Esophagus muscularis mucosa (tissue), 4 donors: ENCODE data around the gene ETV4. TPM values are rescaled to one million over a fixed set of nuclear protein-coding genes. Genes with fewer than 3 reads are reported as not detected.

Source experiments
- DNase-seq: peaks from one replicate; pipeline ENCODE4 v3.0.0-alpha.2; 2017; ENCODE audit errors: extremely low spot score
- H3K27ac ChIP-seq, 4 donors: fragments of 200-600 bp; sonication (generic); replicated peaks in 1 of 4; 1 replicate in 3 of 4; 2 replicates in 1 of 4; pipeline ENCODE4 v1.5.1; 2016 to 2019; ENCODE audit warnings: mild to moderate bottlenecking in 1 of 4
- H3K27me3 ChIP-seq, 4 donors: fragments of 200-600 bp; sonication (generic); one replicate each; pipeline versions ENCODE4 v1.5.1 to v1.6.0; 2016 to 2019
- H3K36me3 ChIP-seq, 4 donors: fragments of 200-600 bp; sonication (generic); one replicate each; pipeline ENCODE4 v1.5.1; 2016 to 2019
- H3K4me1 ChIP-seq, 4 donors: fragments of 200-600 bp; sonication (generic); one replicate each; pipeline ENCODE4 v1.5.1; 2016 to 2019
- H3K4me3 ChIP-seq, 4 donors: fragments of 200-600 bp; sonication (generic); 1 replicate in 2 of 4; 2 replicates in 2 of 4; pipeline ENCODE4 v1.5.1; 2016 to 2019; ENCODE audit warnings: mild to moderate bottlenecking in 4 of 4, moderate library complexity in 1 of 4
- H3K9me3 ChIP-seq, 4 donors: fragments of 200-600 bp; sonication (generic); 1 replicate in 3 of 4; 2 replicates in 1 of 4; pipeline ENCODE4 v1.5.1; 2016 to 2019
- CTCF ChIP-seq, 3 experiments: fragments of 200-600 bp in 2 of 3; fragments of 450-650 bp in 1 of 3; sonication (generic) in 2 of 3; IDR thresholded peaks; one replicate each; pipeline ENCODE4 v1.5.1; 2017 to 2019; ENCODE audit warnings: antibody characterized with exemption in 3 of 3, mild to moderate bottlenecking in 2 of 3, moderate library complexity in 1 of 3
- EP300 ChIP-seq: sonication (generic); formaldehyde crosslinking; IDR thresholded peaks from one replicate; pipeline ENCODE4 v1.6.1; 2017; ENCODE audit warnings: antibody characterized with exemption
- POLR2A ChIP-seq: fragments of 450-650 bp; IDR thresholded peaks from one replicate; pipeline ENCODE4 v1.6.1; 2017; ENCODE audit warnings: antibody characterized with exemption, moderate library complexity, mild to moderate bottlenecking, low read depth
- POLR2AphosphoS5 ChIP-seq, 2 donors: sonication (generic); formaldehyde crosslinking; IDR thresholded peaks; one replicate each; pipeline ENCODE4 v1.6.1; 2017; ENCODE audit warnings: antibody characterized with exemption in 2 of 2
- WGBS: methylation state at CpG from one replicate; pipeline ENCODE4 v1.1.5; 2018; 5-methylcytosine and 5-hydroxymethylcytosine counted together
- intact Hi-C: fragments of 100-400 bp; cut with DNase I; formaldehyde crosslinking; loops from one replicate; pipeline ENCODE4 v1.15.1; 2023
- total RNA-seq, 4 donors: library from RNA; depleted of rRNA; stranded (reverse); fragments of >200 nt; gene quantifications; one replicate each; pipeline versions ENCODE4 v1.1.0 to v1.2.1, GENCODE V29; 2016

ETV4 gene
- total RNA-seq, 4 donors from 2014 or later: 0.19 to 1.3 (median 0.83) TPM; not detected in 1

GRCh38 chr17:43490621-43491020, 55.5 kb downstream of the ETV4 start:
- Histone ChIP-seq H3K27ac (no peak overlapping the region), H3K36me3 (peaks cover 49 to 64% (median 57%) of the 10 kb centered on the region in 4 donors), H3K9me3 (no peaks in the 10 kb centered on the region), H3K27me3 (no peaks in the 10 kb centered on the region), H3K4me3 (no peak overlapping the region), H3K4me1 (peaks cover 12 to 25% (median 19%) of the 10 kb centered on the region in 4 donors)
- intact Hi-C loops: no loop called here
- DNase-seq: no peak
- no peak for TF ChIP-seq POLR2AphosphoS5 (IDR thresholded peaks at IDR 0.05)
- TF ChIP-seq POLR2A: no peak
- no peak for TF ChIP-seq EP300
- no peak for TF ChIP-seq CTCF (IDR thresholded peaks at IDR 0.05)
- 84% methylated on average over 5 of the region's 5 CpGs for WGBS

DNA sequence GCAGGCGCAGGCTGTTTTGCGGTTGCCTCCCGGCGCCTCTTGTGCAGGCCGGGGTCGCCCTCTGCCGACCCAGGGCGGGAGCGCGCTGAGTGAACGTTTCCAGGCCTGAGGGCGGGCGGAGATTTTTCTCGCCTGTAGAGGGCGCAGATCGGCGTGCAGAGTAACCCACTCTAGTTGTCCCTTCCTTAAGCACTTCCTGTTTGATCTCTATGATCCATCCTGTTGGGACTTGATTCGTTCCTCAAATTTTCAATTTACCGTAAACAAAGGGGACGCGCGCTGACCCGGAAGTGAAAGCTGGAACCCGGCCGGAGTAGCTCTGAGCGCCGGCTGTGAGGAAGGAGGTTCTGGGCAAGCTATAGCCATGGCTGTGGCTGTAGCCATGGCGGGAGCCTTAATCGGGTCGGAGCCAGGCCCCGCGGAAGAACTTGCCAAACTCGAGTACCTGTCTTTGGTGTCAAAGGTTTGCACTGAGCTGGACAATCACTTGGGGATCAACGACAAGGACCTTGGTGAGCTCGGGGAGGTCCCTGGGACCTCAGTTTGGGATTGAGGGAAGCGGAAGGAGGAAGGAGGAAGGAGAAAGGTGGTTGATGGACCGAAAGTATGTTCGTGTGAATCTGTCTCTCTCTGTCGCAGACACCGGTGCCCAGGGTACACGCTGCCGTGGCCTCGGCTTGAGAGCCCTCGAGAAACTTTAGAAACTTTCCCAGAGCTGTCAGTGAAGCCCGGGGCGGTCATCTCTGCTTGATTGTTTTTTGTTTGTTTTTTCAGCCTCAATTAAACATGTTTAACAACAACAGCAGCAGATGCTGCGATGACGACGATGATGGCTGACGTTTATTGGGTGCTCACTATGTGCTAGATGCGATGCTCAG, 62.2 kb downstream of the ETV4 start, which contains the start of gene DHX8:
TSS of gene DHX8 (plus strand) at position 302 of the 878 bp plus-strand sequence. CDS start at position 365, 63 bp downstream.
- TF ChIP-seq CTCF (IDR thresholded peaks at IDR 0.05) (peak; percentile 100), EP300 (no peak), POLR2A (no peak), POLR2AphosphoS5 (IDR thresholded peaks at IDR 0.05) (peak; percentile 91 to 95)
- peak; percentile 99 for DNase-seq
- Histone ChIP-seq H3K9me3 (no peaks in the 10 kb centered on the region), H3K27me3 (no peaks in the 10 kb centered on the region), H3K36me3 (no peaks in the 10 kb centered on the region), H3K4me1 (peaks cover 29 to 50% (median 41%) of the 10 kb centered on the region in 4 donors), H3K4me3 (peak within 1 kb of the TSS; percentile 58 to 71 (median 68)), H3K27ac (peak within 1 kb of the TSS; percentile 80 to 87 (median 86))
- intact Hi-C loops: no loop called here
- WGBS: under 1% methylated on average over 51 of the region's 51 CpGs

GRCh38 chr17:43482103-43483012, 63.8 kb downstream of the ETV4 start:
- intact Hi-C loops: loop anchor here (1.0 kb wide), 1 partner anchor 88 kb away; no protein-coding TSS in a partner anchor
- 92% methylated on average over 11 of the region's 11 CpGs for WGBS

More at GRCh38 chr17:43482103-43483012, 63.8 kb downstream of the ETV4 start:
- TF ChIP-seq EP300 (no peak), POLR2A (no peak), CTCF (IDR thresholded peaks at IDR 0.05) (no peak), POLR2AphosphoS5 (IDR thresholded peaks at IDR 0.05) (no peak)
- peaks cover 29 to 40% (median 36%) of the 10 kb centered on the region in 4 donors for H3K4me1 ChIP-seq
- H3K9me3 ChIP-seq: no peaks in the 10 kb centered on the region
- DNase-seq: no peak
- no peaks in the 10 kb centered on the region for H3K27me3 ChIP-seq
- no peaks in the 10 kb centered on the region for H3K36me3 ChIP-seq
- H3K4me3 ChIP-seq: no peak overlapping the region
- H3K27ac ChIP-seq: peak overlapping the region; percentile 80 to 87 (median 86)
